SK-N-MC (cell line): ENCODE data around the gene CD34.

Source experiments
- EZH2 ChIP-seq: fragments of 200-600 bp; sonication (generic); IDR thresholded peaks from one replicate; pipeline ENCODE4 v1.6.1; 2017; ENCODE audit warnings: antibody characterized with exemption
- POLR2AphosphoS5 ChIP-seq: IDR thresholded peaks from 2 replicates; pipeline ENCODE4 v1.6.1; 2012; ENCODE audit warnings: mild to moderate bottlenecking, low read depth, low read length, borderline replicate concordance

DNA sequence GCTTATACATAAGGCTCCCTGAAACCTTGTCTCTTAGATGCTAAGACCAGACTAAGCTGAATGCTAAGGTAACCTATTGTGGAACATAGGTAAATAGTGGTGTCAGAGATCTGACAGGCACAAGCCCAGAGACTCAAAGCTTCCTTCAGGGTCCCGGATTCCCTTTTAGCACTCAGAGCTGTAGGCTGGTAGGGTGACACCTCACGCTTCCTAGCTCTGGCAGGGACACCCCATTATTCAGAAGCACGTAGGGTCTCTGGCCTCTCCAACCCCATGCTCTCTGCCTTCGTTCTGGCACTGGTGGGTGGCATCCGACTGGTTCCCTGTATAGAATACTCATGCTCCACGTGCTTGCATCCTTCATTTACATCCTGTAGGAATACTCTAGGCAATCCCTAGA lies 68.4 kb downstream of the CD34 start:
- TF ChIP-seq EZH2 (no peak), POLR2AphosphoS5 (no peak)
